GM12878 (cell line): ENCODE measurements around the gene MIAT. TPM values are rescaled to one million over a fixed set of nuclear protein-coding genes. Genes with fewer than 3 reads are reported as not detected.

Experiments
- ATF2 ChIP-seq: IDR thresholded peaks from 2 replicates; pipeline ENCODE4 v1.6.1; 2012; ENCODE audit warnings: low read length, inconsistent platforms
- ATF3 ChIP-seq: IDR thresholded peaks from 2 replicates; pipeline ENCODE4 v1.6.1; 2011; ENCODE audit warnings: low read depth, mild to moderate bottlenecking, low read length, moderate library complexity, borderline replicate concordance; ENCODE audit errors: extremely low read depth
- BHLHE40 ChIP-seq, 2 experiments: fragments of 450-650 bp in 1 of 2; IDR thresholded peaks; 2 replicates each; pipeline ENCODE4 v1.6.1; 2011 to 2017; ENCODE audit warnings: low read depth in 2 of 2, borderline replicate concordance in 1 of 2, improper control_type of control experiment in 1 of 2, low read length in 1 of 2, mild to moderate bottlenecking in 1 of 2
- BMI1 ChIP-seq: fragments of 450-650 bp; IDR thresholded peaks from 2 replicates; pipeline ENCODE4 v1.6.1; 2016; ENCODE audit warnings: mild to moderate bottlenecking, moderate library complexity, borderline replicate concordance
- BRCA1 ChIP-seq: IDR thresholded peaks from 2 replicates; pipeline ENCODE4 v1.6.1; 2011; ENCODE audit warnings: low read depth, low read length, improper control_type of control experiment
- CHD2 ChIP-seq: IDR thresholded peaks from 2 replicates; pipeline ENCODE4 v1.6.1; 2011; ENCODE audit warnings: low read depth, low read length, improper control_type of control experiment, borderline replicate concordance
- DPF2 ChIP-seq: fragments of 450-650 bp; IDR thresholded peaks from 2 replicates; pipeline ENCODE4 v1.6.1; 2017; ENCODE audit warnings: mild to moderate bottlenecking
- EED ChIP-seq: sonication (generic); IDR thresholded peaks from 2 replicates; pipeline ENCODE4 v1.6.1; 2016; ENCODE audit warnings: antibody characterized with exemption, low read depth
- HDAC6 ChIP-seq: fragments of 200-600 bp; sonication (generic); IDR thresholded peaks from one replicate; pipeline ENCODE4 v1.8.0; 2017; ENCODE audit warnings: antibody characterized with exemption; ENCODE audit not compliant: unreplicated experiment
- IRF4 ChIP-seq: IDR thresholded peaks from 2 replicates; pipeline ENCODE4 v1.6.1; 2011; ENCODE audit warnings: low read depth, low read length
- KLF5 ChIP-seq: fragments of 450-650 bp; IDR thresholded peaks from 2 replicates; pipeline ENCODE4 v1.6.1; 2014; ENCODE audit warnings: mild to moderate bottlenecking; ENCODE audit not compliant: partially characterized antibody
- MEF2B ChIP-seq: fragments of 450-650 bp; IDR thresholded peaks from 2 replicates; pipeline ENCODE4 v1.6.1; 2018; ENCODE audit warnings: mild to moderate bottlenecking, moderate library complexity; ENCODE audit not compliant: partially characterized antibody, poor library complexity, severe bottlenecking
- MTA3 ChIP-seq: IDR thresholded peaks from 2 replicates; pipeline ENCODE4 v1.6.1; 2012; ENCODE audit warnings: low read length, inconsistent platforms, borderline replicate concordance
- NR2C1 ChIP-seq: fragments of 450-650 bp; IDR thresholded peaks from 2 replicates; pipeline ENCODE4 v1.6.1; 2017; ENCODE audit warnings: antibody characterized with exemption, mild to moderate bottlenecking, moderate library complexity
- NR2C2 ChIP-seq: IDR thresholded peaks from 2 replicates; pipeline ENCODE4 v1.6.1; 2011; ENCODE audit warnings: borderline replicate concordance, low read depth; ENCODE audit not compliant: control insufficient read depth, insufficient read length
- PAX5 ChIP-seq: IDR thresholded peaks from 2 replicates; pipeline ENCODE4 v1.6.1; 2011; ENCODE audit warnings: low read depth, low read length, borderline replicate concordance
- POU2F2 ChIP-seq: IDR thresholded peaks from 3 replicates; pipeline ENCODE4 v1.6.1; 2011; ENCODE audit warnings: low read depth, mild to moderate bottlenecking, low read length, borderline replicate concordance
- RBBP5 ChIP-seq: fragments of 200-600 bp; sonication (generic); conservative IDR thresholded peaks from 2 replicates; pipeline ENCODE4 v1.6.1; 2016
- RCOR1 ChIP-seq: conservative IDR thresholded peaks from 2 replicates; pipeline ENCODE4 v1.6.1; 2012; ENCODE audit warnings: low read depth, low read length, improper control_type of control experiment
- SUZ12 ChIP-seq: fragments of 200-600 bp; sonication (generic); IDR thresholded peaks from one replicate; pipeline ENCODE4 v1.6.1; 2018; ENCODE audit warnings: antibody characterized with exemption, mild to moderate bottlenecking; ENCODE audit not compliant: unreplicated experiment
- TCF12 ChIP-seq: IDR thresholded peaks from 2 replicates; pipeline ENCODE4 v1.6.1; 2011; ENCODE audit warnings: low read depth, mild to moderate bottlenecking, low read length
- TCF3 ChIP-seq: IDR thresholded peaks from 2 replicates; pipeline ENCODE4 v1.6.1; 2012; ENCODE audit warnings: low read depth, mild to moderate bottlenecking, low read length, borderline replicate concordance; ENCODE audit not compliant: insufficient read depth
- YY1 ChIP-seq: IDR thresholded peaks from 2 replicates; pipeline ENCODE4 v1.6.1; 2011; ENCODE audit warnings: low read depth, mild to moderate bottlenecking, low read length
- ZBTB40 ChIP-seq: fragments of 450-650 bp; IDR thresholded peaks from 2 replicates; pipeline ENCODE4 v1.6.1; 2016; ENCODE audit warnings: mild to moderate bottlenecking, moderate library complexity, borderline replicate concordance
- polyA plus RNA-seq, 11 experiments: library from polyadenylated mRNA; depleted of rRNA in 4 of 11; unstranded in 6 of 11; stranded (reverse) in 5 of 11; fragments of >200 nt; fragmentation: Nextera tagmentation in 4 of 11; fragmentation: Illumina TruSeq in 1 of 11; extraction: Ambion mirVana in 4 of 11; extraction: Trizol in 1 of 11; gene quantifications; 1 replicate in 1 of 11; 2 replicates in 10 of 11; pipeline versions ENCODE4 v1.2.1 to v1.2.3, GENCODE V29; 2011 to 2016; ENCODE audit warnings: inconsistent platforms in 2 of 11, missing spikeins in 2 of 11, low read depth in 1 of 11
- total RNA-seq, 4 experiments: library from RNA; depleted of rRNA in 3 of 4; stranded (reverse); fragments of >200 nt in 3 of 4; fragmentation: Illumina TruSeq in 1 of 4; extraction: Trizol in 1 of 4; gene quantifications; 2 replicates each; pipeline versions ENCODE4 v1.2.1 to v1.2.3, GENCODE V29; 2013 to 2021
- TF ChIP-seq, protein P1 (sequence below): fragments of 450-650 bp; IDR thresholded peaks from 2 replicates; pipeline ENCODE4 v1.6.1; 2017; ENCODE audit warnings: mild to moderate bottlenecking

Gene MIAT
- total and polyA plus RNA-seq, 10 of the 15 experiments (the other 5 are each of a cell fraction or from before 2014, with no cell fraction given), result 0.39 to 13.7 (median 4.6) TPM

GRCh38 chr22:26615149-26615548, 42.2 kb upstream of the MIAT start (continued):
- TF ChIP-seq ZBTB40 (no peak), CHD2 (no peak), ATF2 (no peak), KLF5 (no peak), EED (0 out of 2 replicates have a peak, but pooled peaks have one; percentile 36), BHLHE40 (IDR thresholded peaks at IDR 0.05; ENCODE audit: borderline replicate concordance in 1 of 2, low read depth in 2 of 2, low read length in 1 of 2) (peak; percentile 35 to 56; a peak in 2 of 4 replicates), SUZ12 (no peak), HDAC6 (no peak), MTA3 (no peak), YY1 (0 out of 2 replicates have a peak, but pooled peaks have one; percentile 23), MEF2B (peak; percentile 86), NR2C1 (no peak), PAX5 (peak; percentile 68; the same call in 1 of the 2 replicates), TCF3 (peak; percentile 99), RCOR1 (no peak), RBBP5 (no peak), BRCA1 (no peak), ATF3 (no peak), BMI1 (no peak), NR2C2 (no peak), TCF12 (peak; percentile 100), POU2F2 (no peak), IRF4 (peak; percentile 46; the same call in 1 of the 2 replicates), DPF2 (no peak)
- TF ChIP-seq, protein P1, sequence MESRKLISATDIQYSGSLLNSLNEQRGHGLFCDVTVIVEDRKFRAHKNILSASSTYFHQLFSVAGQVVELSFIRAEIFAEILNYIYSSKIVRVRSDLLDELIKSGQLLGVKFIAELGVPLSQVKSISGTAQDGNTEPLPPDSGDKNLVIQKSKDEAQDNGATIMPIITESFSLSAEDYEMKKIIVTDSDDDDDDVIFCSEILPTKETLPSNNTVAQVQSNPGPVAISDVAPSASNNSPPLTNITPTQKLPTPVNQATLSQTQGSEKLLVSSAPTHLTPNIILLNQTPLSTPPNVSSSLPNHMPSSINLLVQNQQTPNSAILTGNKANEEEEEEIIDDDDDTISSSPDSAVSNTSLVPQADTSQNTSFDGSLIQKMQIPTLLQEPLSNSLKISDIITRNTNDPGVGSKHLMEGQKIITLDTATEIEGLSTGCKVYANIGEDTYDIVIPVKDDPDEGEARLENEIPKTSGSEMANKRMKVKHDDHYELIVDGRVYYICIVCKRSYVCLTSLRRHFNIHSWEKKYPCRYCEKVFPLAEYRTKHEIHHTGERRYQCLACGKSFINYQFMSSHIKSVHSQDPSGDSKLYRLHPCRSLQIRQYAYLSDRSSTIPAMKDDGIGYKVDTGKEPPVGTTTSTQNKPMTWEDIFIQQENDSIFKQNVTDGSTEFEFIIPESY, result no peak
